GM10248 (cell line): ENCODE results near the gene RAB36.

Experiments used
- CTCF ChIA-PET: fragments of 300-600 bp; sonication (Branson Sonifier 250); formaldehyde crosslinking; extraction: SDS; loops from one replicate; lab custom pipeline; 2021; ENCODE audit warnings: antibody characterized with exemption; lab: Yijun Ruan, JAX
- POLR2A ChIA-PET: fragments of 350-650 bp; sonication (Branson Sonifier 250); formaldehyde crosslinking; extraction: SDS; loops from one replicate; lab custom pipeline; 2020; ENCODE audit warnings: antibody characterized with exemption; lab: Yijun Ruan, JAX
- DNase-seq: peaks from one replicate; pipeline ENCODE4 v3.0.0; 2012; ENCODE audit errors: extremely low spot score
- TF ChIP-seq, protein P1 (sequence below): IDR thresholded peaks from 2 replicates; pipeline ENCODE4 v1.5.1; 2012; ENCODE audit warnings: mild to moderate bottlenecking, low read depth; ENCODE audit errors: extremely low read depth, missing control alignments, control extremely low read depth

The RAB36 gene

GRCh38 chr22:23108249-23109078 lies 36.8 kb upstream of the RAB36 start:
- ChIA-PET CTCF (interaction anchor here (1.9 to 2.3 kb wide), 3 partner anchors 19 to 153 kb away, joined by 6 to 11 read pairs (median 8); no protein-coding TSS in a partner anchor), POLR2A (no interaction called here)
- TF ChIP-seq, protein P1, sequence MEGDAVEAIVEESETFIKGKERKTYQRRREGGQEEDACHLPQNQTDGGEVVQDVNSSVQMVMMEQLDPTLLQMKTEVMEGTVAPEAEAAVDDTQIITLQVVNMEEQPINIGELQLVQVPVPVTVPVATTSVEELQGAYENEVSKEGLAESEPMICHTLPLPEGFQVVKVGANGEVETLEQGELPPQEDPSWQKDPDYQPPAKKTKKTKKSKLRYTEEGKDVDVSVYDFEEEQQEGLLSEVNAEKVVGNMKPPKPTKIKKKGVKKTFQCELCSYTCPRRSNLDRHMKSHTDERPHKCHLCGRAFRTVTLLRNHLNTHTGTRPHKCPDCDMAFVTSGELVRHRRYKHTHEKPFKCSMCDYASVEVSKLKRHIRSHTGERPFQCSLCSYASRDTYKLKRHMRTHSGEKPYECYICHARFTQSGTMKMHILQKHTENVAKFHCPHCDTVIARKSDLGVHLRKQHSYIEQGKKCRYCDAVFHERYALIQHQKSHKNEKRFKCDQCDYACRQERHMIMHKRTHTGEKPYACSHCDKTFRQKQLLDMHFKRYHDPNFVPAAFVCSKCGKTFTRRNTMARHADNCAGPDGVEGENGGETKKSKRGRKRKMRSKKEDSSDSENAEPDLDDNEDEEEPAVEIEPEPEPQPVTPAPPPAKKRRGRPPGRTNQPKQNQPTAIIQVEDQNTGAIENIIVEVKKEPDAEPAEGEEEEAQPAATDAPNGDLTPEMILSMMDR = no peak
- DNase-seq = no peak

GRCh38 chr22:23109079-23109347 lies 36.3 kb upstream of the RAB36 start:
- POLR2A ChIA-PET = no interaction called here
- TF ChIP-seq, protein P1 = no peak
- no peak for DNase-seq
- CTCF ChIA-PET = interaction anchor here (1.9 to 2.3 kb wide), 3 partner anchors 18 to 154 kb away, joined by 6 to 11 read pairs (median 8); no protein-coding TSS in a partner anchor

DNA sequence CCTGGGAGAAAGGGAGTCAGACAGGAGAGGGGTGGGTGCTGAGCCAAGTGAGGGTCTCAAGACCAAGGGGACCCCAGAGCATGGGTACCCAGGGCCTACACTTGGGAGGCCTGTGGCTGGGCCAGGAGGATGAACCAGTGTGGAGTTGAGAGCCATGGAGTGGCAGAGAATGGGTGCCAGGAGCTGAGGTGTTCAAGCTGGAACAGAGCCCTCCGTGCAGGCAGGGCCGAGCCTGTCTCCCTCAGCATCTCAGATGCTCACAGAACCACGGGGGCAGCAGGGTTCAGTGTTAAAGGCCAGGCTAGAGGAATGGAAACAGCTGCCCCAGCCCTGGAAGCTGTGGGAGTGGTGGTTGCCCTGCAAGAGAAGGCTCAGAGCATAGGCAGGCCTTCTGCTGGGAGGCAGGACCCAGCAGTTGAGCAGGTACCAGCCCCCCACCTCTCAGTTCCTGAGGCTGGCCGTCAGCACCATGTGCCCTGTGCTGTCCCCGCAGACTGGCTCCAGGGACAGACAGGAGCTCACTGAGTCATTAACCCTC lies 35.8 kb upstream of the RAB36 start:
- ChIA-PET POLR2A (no interaction called here), CTCF (interaction anchor here (1.1 to 2.3 kb wide), 5 partner anchors 13 to 154 kb away, joined by 3 to 11 read pairs (median 6); no protein-coding TSS in a partner anchor)
- TF ChIP-seq, protein P1 = no peak
- DNase-seq = no peak

DNA sequence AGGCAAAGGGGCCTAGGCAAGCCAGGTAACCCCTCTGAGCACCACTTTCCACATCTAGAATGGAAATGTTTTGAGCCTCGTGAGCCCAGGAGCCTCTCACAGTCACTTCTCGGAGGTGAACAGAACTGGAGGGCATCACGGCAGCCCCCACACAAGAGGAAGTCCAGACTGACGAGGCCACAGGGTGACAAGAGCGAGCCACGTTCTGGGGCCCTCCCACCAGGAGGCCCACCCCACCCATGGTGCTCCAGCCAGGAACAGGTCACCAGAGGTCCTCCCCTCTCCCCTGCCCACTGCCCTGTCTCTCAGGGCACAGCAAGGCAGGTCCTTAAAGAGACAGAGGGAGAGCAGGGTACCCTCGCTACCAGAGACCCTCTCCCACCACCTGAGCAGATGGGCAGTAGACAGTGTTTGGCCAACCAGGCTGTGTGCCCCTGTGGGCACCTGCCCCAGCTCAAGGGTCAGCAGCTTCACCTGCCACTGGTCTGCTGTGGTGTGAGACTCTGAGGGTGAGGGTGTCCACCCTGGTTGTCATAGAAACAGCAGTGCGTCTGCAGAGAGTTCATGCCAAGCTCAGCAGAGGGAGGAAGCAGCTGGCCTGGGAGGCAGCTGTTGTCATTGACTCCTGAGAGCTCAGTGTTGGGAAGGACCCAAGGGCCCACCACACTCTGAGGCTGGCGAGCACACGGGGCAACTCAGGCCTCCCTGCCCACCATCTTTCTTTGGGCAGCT lies 34.9 kb upstream of the RAB36 start:
- CTCF ChIA-PET = interaction anchor here (0.7 to 1.2 kb wide), 3 partner anchors 12 to 22 kb away, joined by 3 to 4 read pairs (median 3); no protein-coding TSS in a partner anchor
- TF ChIP-seq, protein P1 = no peak
- POLR2A ChIA-PET = no interaction called here
- no peak for DNase-seq

DNA sequence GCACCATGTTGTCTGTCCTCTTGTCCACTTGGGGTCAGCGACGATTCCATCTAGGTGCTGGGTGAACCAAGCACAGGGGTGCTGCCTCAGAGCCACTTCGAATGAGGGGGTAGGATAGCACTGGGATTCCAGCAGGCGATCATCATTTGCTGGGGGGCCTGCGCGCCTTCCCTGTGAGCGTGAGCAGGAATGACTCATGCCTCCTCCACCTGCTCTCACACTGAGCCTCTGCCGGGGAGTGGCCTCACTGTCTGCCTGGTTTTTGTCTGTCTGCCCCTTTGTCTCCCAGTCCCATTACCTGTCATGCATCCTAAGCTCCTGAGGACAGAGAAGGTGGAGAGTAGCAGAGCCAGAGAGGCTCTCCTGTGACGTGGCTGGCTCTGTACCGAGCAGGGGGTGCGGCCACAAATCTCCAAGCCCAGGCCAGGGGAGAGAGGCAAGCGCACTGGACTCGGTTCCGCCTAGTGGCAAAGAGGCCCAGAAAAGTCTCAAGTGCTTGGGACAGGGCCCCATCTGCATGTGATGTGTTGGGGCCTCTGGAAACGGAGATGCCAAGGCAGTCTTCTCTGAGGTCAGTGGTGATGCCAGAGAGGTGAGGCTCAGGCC lies 34.3 kb upstream of the RAB36 start:
- POLR2A ChIA-PET = no interaction called here
- DNase-seq = no peak
- CTCF ChIA-PET = interaction anchor here (1.2 kb wide), 1 partner anchor 17 kb away, joined by 3 read pairs; no protein-coding TSS in a partner anchor
- TF ChIP-seq, protein P1 = no peak
